Measurements from ENCODE around the gene TEC. TPM values are rescaled to one million over a fixed set of nuclear protein-coding genes. Genes with fewer than 3 reads are reported as not detected.
A peak's percentile ranks its signal among the peaks of the same experiment; 100 is the strongest.
"Not testable (repeated sequence)": the region's sequence is repeated elsewhere in the genome, so short reads cannot be mapped to it uniquely, and the experiment has no call there.

Gene TEC
- total RNA-seq, 1 experiment from 2014 or later, result 4.5 TPM

DNA sequence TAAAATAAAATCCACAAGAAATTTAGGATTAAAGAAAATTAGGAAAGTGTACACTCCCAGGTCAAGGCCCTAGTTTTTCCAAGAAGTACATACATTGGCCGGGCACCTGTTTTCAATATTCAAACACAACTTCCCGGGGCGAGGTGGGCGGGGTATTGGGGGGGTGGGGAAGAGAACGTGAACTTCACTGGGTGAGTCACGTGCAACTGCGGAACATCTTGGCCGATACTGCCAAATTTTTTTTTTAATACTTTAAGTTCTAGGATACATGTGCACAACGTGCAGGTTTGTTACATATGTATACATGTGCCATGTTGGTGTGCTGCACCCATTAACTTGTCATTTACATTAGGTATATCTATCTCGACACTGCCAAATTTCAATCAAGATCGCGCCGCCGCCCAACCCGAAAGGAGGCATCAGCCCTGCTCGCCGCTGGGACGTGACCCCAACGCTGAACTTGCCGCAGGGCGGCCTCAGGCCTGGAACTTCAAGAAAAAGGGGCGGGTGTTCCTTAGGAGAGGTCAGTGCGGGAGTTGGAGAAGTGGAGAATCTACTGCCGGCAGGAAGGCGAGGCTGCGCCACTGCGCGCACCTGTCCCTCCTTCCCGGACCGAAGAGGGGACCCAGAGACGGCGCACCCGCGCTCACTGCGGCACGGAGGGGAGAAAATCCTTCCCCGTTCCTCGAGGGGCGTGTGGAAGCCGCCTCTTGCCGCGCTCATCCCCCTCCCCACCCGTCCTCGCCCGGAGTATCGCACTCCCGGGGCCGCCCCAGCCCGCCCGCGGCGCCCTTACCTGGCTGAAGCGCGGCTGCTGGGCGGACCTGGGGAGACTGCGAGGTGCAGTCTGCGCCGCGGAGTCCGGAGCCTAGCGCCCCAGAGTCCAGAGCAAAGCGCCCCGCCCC is at the start of gene TEC (continued):
- TF ChIP-seq EGR1 (IDR thresholded peaks at IDR 0.05; ENCODE audit: low read depth), result no peak
- TF ChIP-seq, protein P1, sequence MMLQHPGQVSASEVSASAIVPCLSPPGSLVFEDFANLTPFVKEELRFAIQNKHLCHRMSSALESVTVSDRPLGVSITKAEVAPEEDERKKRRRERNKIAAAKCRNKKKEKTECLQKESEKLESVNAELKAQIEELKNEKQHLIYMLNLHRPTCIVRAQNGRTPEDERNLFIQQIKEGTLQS (IDR thresholded peaks at IDR 0.05), result no peak
- 0 out of 2 replicates have a peak, but pooled peaks have one; percentile 1 for TF ChIP-seq CBX3 (IDR thresholded peaks at IDR 0.05; ENCODE audit: low read depth)
- TF ChIP-seq FOSL1 (IDR thresholded peaks at IDR 0.05; ENCODE audit: low read depth), result no peak
- no peak for TF ChIP-seq CEBPB (IDR thresholded peaks at IDR 0.05; ENCODE audit: low read depth)
- no peak for TF ChIP-seq SRF (IDR thresholded peaks at IDR 0.05; ENCODE audit: low read depth)

DNA sequence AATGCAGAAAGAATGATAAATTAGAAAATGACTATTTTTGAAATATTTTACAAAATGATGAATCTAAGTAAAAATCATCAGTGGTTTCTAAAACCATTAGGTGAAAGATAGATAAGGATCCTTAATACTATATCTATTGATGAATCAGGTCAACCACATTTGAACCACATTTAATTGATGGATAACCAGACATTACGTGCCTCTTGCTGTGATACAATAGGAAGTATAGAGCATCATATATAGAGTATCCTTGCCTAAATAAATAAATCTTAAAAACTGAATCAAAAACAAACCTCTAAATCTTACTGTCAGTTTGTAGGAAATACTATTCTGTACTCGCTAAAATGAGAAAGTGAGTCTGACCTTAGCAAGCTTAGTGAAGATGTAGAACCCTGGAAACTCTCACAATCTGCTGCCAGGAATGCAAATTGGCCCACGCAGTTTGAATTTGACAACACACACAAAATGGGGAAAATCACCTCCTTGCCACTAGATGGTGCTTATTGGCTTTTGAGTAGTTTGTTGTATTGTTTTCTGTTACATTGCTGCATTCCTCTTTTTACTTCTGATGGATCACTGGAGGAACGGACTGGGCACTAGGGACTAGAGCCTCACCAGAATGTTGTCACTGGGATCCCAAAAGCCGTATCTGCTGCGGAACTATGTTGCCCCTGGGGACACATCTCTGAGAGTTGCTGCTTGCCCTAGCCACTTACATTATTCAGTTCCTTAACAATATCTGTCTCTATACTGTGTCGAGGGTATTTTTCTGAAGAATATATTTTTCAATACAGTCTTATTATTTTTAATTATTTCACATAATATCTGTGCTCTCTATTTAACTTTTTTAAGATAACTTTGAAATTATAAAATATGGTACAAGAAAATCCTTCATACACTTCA is 46.3 kb upstream of the TEC start:
- Histone ChIP-seq H3K9me2 (ENCODE audit: insufficient read depth) (no peaks in the 10 kb centered on the region), H3K27me3 (ENCODE audit: insufficient read depth, low read length) (no peaks in the 10 kb centered on the region), H4K20me1 (ENCODE audit: insufficient read depth) (no peaks in the 10 kb centered on the region), H3K27ac (ENCODE audit: low read depth, low read length) (no peak overlapping the region), H3K79me2 (ENCODE audit: insufficient read depth, low read length) (no peaks in the 10 kb centered on the region), H3K4me1 (ENCODE audit: control insufficient read depth in 1 of 2, insufficient read depth in 2 of 2, low read length in 2 of 2) (no peaks in the 10 kb centered on the region), H3K36me3 (ENCODE audit: control insufficient read depth in 1 of 2, insufficient read depth in 2 of 2, low read length in 2 of 2) (no peaks in the 10 kb centered on the region), H3K9me3 (ENCODE audit: control insufficient read depth in 1 of 2, insufficient read depth in 1 of 2, low read depth in 1 of 2, low read length in 2 of 2) (no peaks in the 10 kb centered on the region), H3K4me3 (replicated peaks in 1 of 2; ENCODE audit: low read depth in 1 of 2, low read length in 2 of 2) (no peak overlapping the region), H3K9ac (ENCODE audit: low read length) (no peak overlapping the region), H3K4me2 (ENCODE audit: low read length) (peak overlapping the region; percentile 56), H2AFZ (ENCODE audit: low read depth, low read length, poor library complexity, severe bottlenecking) (peak overlapping the region; percentile 97)
- RAD21 ChIA-PET (ENCODE audit: low non-redundant PET in 1 of 2, low total read pairs in 2 of 2, uncharacterized antibody in 2 of 2, unreplicated experiment in 2 of 2), result no interaction called here
- CTCF ChIA-PET, result no interaction called here
- DNase-seq (ENCODE audit: low read depth, low spot score) (peak; percentile 66), ATAC-seq (peak; percentile 94)
- intact Hi-C loops (cut with micrococcal nuclease), result loop anchor here (1.0 kb wide), 1 partner anchor 230 kb away; no protein-coding TSS in a partner anchor
- POLR2A ChIA-PET, result no interaction called here
- BruUV-seq (replicated peaks), result no TSS peak
- no peak for TF ChIP-seq EZH2 (IDR thresholded peaks at IDR 0.05)
- TF ChIP-seq, protein P2, sequence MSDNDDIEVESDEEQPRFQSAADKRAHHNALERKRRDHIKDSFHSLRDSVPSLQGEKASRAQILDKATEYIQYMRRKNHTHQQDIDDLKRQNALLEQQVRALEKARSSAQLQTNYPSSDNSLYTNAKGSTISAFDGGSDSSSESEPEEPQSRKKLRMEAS (IDR thresholded peaks at IDR 0.05), result peak; percentile 18; the same call in 1 of the 2 replicates
- TF ChIP-seq RAD21 (IDR thresholded peaks at IDR 0.05; ENCODE audit: low read depth), result peak; percentile 78
- no peak for TF ChIP-seq SIN3A (IDR thresholded peaks at IDR 0.05; ENCODE audit: low read depth)
- no peak for TF ChIP-seq POLR2AphosphoS5 (IDR thresholded peaks at IDR 0.05; ENCODE audit: low read depth, low read length)
- TF ChIP-seq, protein P3, sequence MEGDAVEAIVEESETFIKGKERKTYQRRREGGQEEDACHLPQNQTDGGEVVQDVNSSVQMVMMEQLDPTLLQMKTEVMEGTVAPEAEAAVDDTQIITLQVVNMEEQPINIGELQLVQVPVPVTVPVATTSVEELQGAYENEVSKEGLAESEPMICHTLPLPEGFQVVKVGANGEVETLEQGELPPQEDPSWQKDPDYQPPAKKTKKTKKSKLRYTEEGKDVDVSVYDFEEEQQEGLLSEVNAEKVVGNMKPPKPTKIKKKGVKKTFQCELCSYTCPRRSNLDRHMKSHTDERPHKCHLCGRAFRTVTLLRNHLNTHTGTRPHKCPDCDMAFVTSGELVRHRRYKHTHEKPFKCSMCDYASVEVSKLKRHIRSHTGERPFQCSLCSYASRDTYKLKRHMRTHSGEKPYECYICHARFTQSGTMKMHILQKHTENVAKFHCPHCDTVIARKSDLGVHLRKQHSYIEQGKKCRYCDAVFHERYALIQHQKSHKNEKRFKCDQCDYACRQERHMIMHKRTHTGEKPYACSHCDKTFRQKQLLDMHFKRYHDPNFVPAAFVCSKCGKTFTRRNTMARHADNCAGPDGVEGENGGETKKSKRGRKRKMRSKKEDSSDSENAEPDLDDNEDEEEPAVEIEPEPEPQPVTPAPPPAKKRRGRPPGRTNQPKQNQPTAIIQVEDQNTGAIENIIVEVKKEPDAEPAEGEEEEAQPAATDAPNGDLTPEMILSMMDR (IDR thresholded peaks at IDR 0.05 in 2 of 3, conservative IDR thresholded peaks at IDR 0.05 in 1 of 3; ENCODE audit: borderline replicate concordance in 1 of 3, insufficient read depth in 1 of 3, low read depth in 2 of 3, low read length in 2 of 3), result peak; percentile 53 to 77 (median 77); a peak in 5 of 6 replicates
- peak; percentile 88 for TF ChIP-seq CBX3 (IDR thresholded peaks at IDR 0.05; ENCODE audit: low read depth)
- TF ChIP-seq YY1 (IDR thresholded peaks at IDR 0.05; ENCODE audit: extremely low read depth, insufficient replicate concordance, low read depth, low read length), result peak; percentile 6

DNA sequence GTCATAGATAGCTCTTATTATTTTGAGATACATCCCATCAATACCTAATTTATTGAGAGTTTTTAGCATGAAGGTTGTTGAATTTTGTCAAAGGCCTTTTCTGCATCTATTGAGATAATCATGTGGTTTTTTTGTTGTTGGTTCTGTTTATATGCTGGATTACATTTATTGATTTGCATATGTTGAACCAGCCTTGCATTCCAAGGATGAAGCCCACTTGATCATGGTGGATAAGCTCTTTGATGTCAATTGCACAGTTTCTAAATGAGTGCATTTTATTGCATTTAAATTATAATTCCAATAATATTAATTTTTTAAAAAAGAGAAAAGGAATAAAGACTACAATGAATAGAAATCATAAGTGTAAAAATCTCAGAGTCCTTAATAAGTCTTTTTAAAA is 45.1 kb upstream of the TEC start:
- ATAC-seq; H4K20me1 ChIP-seq (ENCODE audit: insufficient read depth); BruUV-seq (replicated peaks); H3K27ac ChIP-seq (ENCODE audit: low read depth, low read length); H3K27me3 ChIP-seq (ENCODE audit: insufficient read depth, low read length); H3K4me2 ChIP-seq (ENCODE audit: low read length); intact Hi-C loops (cut with micrococcal nuclease); H2AFZ ChIP-seq (ENCODE audit: low read depth, low read length, poor library complexity, severe bottlenecking); DNase-seq (ENCODE audit: low read depth, low spot score); H3K4me3 ChIP-seq (replicated peaks in 1 of 2; ENCODE audit: low read depth in 1 of 2, low read length in 2 of 2); CTCF ChIA-PET; H3K9me2 ChIP-seq (ENCODE audit: insufficient read depth); H3K4me1 ChIP-seq (ENCODE audit: control insufficient read depth in 1 of 2, insufficient read depth in 2 of 2, low read length in 2 of 2); H3K9me3 ChIP-seq (ENCODE audit: control insufficient read depth in 1 of 2, insufficient read depth in 1 of 2, low read depth in 1 of 2, low read length in 2 of 2); POLR2A ChIA-PET; H3K36me3 ChIP-seq (ENCODE audit: control insufficient read depth in 1 of 2, insufficient read depth in 2 of 2, low read length in 2 of 2); H3K79me2 ChIP-seq (ENCODE audit: insufficient read depth, low read length); H3K9ac ChIP-seq (ENCODE audit: low read length); RAD21 ChIA-PET (ENCODE audit: low non-redundant PET in 1 of 2, low total read pairs in 2 of 2, uncharacterized antibody in 2 of 2, unreplicated experiment in 2 of 2): not testable (repeated sequence)
